ENCODE measurements around the gene ATP4B.

ATP4B gene

DNA sequence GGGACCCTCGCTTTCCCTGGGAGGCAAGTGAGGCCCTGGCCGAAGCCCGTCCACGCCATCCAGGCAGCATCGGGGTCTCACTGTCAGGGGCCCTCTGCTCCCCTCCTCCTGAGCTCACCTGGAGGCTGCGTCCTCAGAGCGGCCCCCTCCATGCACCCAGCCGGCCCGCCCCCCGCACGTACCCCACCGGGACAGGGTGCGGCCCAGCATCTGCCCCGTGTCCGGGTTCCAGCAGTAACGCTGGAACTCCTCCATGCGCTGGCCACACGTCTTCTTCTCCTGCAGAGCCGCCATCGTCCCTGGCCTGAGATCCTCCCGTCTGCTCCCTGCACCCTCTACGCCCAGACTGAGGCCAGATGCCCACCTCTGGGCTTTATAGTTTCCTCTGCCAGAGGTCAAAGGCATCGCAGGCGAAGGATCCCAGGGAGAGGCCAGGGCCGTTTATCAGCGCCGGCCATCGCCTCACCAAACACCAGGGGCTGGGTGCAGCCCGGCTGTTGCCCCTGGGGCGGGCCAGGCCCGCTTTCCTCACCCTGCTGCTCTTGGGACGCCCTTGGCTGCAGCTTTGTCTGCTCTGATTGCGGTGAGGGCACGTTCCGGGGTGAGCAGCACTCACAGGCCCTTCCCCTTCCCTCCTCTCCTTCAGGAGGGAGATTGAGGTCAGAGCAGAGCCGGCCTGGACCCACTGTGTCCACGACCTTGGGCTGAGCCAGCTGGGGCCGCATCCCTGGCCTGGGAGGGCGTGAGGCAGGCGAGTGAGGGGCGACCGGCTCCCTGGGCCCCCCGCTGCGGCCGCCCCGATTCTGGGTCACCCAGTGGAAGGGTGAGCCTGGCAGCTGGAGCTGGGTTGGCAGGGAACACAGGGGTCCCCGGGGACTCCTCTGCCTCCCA lies at the start of gene ATP4B:
Gene ATP4B, minus strand, starts transcription at position 348 of the 891 bp plus-strand sequence. Its CDS starts 54 bp downstream, at position 294.
- DNase-seq = no peak

DNA sequence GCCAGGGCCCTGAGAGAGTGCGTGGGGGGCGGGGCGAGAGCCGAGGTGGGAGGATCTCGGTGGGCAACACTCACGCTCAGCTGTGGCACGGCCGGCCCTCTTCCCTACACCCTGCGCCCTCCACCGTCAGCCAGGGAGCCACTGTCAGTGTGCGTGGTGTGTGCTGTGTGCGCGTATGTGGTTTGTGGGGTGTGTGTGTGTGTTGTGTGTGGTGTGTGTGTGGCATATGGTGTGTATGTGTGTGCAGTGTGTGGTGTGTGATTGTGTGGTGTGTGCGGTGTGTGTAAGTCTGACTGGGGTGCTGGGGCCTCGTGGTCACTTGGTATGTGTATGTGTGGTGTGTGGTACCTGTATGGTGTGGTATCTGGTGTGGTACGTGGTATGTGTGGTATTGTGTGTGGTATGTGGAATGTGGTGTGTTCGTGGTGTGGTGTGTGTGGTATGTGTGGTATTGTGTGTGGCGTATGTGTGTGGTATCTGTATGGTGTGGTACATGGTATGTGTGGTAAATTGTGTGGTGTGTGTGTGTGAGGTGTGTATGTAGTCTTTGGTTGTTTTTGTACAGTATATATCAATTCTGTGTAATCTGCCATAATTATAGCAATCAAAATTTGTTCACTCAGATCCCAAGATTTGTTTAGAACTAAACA lies 14.1 kb upstream of the ATP4B start:
- no peak for DNase-seq

DNA sequence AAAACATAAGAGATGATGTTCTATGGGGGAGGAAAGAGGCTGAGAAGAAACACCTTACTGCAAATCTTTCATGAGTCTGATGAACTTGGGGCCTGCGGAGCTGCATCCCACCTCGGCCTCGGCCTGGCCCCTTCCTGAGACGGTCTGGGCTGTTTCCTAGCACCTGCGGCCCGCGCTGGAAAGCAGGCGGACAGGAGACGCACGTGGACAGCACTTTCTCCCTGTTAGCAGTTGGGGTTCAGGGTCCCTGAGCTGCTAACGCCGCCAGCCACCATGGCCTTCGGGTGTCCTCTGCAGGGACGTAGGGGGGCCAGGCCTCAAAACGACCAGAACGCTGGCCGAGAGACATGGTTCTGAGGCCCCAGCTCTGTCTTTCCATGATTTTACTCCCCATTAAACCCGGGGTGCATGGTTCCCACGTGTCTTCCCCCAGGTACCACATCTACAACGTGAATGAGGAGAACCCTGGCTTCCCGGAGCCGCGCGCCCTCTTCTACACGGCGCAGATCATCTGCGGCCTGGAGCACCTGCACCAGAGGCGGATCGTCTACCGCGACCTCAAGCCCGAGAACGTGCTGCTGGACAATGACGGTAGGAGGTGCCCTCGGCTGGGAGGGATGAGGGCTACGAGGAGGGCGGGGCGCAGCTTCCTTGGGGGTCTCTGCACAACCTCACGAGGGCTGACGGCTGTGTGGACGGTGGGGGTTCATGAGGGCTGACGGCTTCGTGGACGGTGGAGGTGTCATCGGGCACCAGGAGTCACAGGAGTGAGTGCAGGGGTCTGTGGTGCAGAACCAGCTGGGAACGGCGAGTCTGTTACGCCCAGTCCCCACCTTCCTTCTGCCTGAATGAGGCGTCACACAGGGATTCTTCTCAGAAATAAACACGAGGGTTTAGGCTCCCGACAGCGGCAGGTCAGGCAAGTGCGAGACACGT lies 13.3 kb upstream of the ATP4B start:
- no peak for DNase-seq

DNA sequence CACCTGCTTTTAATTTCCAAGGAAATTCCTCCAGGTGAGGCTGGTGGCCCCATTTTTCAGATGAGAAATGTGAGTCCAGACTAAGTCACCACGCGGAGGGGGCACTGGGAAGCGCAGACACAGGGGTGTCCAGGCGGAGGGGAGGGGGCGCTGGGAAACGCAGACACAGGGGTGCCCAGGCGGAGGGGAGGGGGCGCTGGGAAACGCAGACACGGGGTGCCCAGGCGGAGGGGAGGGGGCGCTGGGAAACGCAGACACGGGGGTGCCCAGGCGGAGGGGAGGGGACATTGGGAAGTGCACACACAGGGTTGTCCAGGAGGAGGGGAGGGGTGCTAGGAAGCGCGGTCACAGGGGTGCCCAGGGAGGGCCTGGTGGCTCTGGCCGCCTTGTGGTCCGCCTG lies 12.5 kb upstream of the ATP4B start:
- no peak for DNase-seq

DNA sequence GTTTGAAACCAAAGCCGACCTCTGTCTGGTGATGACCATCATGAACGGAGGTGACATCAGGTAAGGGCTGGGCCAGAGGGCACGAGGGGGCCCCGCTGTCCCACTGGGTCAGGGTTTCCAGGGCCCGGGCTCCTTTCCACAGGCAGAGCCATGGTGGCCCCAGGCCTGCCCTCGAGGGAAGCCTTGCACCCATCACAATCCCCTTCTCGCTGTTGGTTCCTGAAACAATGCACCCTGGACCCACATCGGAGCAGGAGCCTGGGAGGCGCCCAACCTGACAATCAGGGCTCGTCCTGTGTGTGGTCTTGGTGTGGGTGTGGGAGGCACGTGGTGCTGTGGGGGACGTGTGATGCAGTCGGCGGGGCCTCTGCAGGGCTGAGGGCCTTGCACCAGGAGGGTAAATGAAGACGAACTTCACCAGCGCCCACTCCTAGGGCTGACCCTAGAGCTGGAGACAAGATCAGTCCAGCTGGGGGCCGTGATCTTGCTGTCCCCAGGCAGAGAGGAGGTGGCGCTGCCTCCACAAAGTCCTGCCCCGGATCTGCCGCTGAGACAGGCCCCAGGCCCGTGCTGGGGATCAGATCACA lies 11.8 kb upstream of the ATP4B start:
- no peak for DNase-seq

DNA sequence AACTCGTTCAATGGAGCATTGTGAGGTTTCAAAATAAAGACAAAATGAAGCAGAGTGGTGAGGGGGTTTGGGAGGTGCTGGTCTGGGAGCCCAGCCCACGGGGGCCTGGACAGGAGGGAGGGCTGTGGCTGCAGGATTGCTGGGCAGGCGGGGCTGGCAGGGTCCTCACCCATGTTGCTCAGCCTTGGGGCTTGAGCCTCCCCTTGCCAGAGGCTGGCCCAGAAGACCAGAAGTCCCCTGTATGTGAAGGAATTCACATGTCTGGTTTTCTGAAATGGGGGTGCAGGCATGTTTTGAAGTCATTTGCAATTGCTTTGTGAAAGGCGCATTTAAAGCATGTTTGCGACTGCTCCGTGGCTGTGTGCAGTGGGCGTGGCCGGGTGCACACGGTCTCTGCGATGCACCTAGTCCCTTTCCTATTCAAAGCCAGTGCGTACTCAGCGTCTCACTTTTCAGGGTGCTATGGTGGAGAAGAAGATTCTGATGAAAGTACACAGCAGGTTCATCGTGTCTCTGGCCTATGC lies 11.3 kb upstream of the ATP4B start:
- DNase-seq = no peak

DNA sequence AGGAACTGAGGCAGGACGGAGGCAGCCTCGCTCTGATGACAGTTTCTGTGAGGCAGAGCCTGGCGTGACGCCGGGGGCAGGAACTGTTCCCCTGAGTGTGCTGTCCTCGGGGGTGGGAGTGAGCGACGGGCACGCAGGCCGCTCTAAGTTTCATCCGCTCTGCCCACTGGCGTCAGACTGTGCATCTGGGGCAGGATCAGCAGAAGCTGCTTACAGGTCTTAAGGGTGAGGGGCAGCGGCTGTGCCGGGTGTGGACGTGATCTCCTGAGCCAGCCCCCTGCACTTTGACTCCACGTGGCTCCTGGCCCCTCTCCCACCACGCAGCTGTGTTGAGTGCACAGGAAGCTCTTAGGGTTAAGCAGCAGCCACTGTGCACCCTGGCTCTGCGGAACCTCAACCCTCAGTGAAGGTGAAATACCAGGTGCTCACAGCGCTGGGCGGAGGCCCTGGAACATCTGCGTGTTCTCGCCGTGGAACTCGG lies 10.5 kb upstream of the ATP4B start:
- no peak for DNase-seq

DNA sequence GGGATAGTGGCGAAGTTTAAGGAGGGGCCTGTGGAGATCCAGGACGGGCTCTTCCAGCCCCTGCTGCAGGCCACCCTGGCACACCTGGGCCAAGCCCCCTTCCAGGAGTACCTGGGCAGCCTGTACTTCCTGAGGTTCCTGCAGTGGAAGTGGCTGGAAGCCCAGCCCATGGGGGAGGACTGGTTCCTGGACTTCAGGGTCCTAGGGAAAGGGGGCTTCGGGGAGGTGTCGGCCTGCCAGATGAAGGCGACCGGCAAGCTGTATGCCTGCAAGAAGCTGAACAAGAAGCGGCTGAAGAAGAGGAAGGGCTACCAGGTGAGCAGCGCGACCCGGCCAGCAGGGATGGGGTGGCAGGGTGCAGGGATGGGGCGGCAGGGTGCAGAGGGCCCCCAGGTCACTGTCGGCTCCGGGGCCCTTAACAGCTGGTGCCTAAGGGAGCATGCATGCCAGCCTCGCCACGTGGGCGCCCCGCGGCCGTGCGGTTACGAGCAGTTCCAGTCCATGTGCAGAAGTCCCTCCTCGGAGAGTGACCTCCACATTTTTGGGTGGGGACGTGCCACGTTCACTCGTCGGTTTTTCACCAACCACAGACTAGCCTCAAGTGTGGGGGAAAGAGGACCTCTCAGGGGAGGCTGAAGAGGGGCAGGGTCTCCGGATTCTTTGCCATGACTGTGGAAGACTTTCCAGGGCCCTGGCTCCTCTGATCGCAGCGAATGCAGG lies 9.9 kb upstream of the ATP4B start:
- no peak for DNase-seq

DNA sequence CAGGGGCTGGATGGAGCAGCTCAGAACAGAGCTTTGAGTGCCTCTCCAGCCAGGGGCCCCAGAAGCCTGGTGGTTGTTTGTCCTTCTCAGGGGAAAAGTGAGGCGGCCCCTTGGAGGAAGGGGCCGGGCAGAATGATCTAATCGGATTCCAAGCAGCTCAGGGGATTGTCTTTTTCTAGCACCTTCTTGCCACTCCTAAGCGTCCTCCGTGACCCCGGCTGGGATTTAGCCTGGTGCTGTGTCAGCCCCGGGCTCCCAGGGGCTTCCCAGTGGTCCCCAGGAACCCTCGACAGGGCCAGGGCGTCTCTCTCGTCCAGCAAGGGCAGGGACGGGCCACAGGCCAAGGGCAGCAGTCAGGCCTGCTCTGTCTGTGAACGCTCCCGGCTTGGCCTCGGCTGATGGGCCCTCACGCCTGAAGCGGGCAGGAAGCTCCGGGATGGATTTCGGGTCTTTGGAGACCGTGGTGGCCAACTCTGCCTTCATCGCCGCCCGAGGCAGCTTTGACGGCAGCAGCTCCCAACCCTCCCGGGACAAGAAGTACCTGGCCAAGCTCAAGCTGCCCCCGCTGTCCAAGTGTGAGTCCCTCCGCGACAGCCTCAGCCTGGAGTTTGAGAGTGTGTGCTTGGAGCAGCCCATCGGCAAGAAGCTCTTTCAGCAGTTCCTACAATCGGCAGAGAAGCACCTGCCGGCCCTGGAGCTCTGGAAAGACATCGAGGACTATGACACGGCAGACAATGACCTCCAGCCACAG lies 9.1 kb upstream of the ATP4B start, which contains the start of gene GRK1:
Gene GRK1, plus strand, starts transcription at position 269 of the 751 bp plus-strand sequence. Its CDS starts 168 bp downstream, at position 437.
- no peak for DNase-seq

DNA sequence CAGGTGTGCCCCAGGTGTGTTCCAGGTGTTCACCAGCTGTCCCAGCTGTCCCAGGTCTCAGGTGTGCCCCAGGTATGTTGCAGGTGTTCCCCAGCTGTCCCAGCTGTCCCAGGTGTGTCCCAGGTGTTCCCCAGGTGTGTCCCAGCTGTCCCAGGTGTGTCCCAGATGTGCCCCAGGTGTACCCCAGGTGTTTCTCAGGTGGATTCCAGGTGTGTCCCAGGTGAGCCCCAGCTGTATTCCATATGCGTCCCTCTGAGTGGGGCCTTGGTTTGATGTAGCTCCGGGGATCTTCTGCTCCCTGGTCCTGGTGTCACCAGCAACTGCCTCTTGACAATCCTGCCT lies 8.3 kb upstream of the ATP4B start:
- DNase-seq = no peak

DNA sequence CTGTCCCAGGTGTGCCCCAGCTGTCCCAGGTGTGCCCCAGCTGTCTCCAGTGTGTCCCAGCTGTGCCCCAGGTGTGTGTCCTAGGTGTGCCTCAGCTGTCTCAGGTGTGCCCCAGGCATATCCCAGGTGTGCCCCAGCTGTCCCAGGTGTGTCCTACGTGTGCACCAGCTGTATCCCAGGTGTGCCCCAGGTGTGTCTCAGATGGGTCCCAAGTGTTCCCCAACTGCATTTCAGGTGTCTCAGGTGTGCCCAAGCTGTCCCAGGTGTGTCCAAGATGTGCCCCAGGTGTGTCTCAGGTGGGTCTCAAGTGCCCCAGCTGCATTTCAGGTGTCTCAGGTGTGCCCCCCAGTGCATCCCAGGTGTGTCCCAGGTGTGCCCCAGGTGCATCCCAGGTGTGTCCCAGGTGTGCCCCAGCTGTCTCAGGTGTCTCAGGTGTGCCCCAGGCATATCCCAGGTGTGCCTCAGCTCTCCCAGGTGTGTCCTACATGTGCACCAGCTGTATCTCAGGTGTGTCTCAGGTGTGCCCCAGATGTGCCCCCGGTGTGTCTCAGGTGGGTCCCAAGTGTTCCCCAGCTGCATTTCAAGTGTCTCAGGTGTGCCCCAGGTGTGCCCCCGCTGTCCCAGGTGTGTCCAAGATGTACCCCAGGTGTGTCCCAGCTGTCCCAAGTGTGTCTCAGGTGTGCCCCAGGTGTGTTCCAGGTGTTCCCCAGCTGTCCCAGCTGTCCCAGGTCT lies 7.8 kb upstream of the ATP4B start:
- DNase-seq = no peak

DNA sequence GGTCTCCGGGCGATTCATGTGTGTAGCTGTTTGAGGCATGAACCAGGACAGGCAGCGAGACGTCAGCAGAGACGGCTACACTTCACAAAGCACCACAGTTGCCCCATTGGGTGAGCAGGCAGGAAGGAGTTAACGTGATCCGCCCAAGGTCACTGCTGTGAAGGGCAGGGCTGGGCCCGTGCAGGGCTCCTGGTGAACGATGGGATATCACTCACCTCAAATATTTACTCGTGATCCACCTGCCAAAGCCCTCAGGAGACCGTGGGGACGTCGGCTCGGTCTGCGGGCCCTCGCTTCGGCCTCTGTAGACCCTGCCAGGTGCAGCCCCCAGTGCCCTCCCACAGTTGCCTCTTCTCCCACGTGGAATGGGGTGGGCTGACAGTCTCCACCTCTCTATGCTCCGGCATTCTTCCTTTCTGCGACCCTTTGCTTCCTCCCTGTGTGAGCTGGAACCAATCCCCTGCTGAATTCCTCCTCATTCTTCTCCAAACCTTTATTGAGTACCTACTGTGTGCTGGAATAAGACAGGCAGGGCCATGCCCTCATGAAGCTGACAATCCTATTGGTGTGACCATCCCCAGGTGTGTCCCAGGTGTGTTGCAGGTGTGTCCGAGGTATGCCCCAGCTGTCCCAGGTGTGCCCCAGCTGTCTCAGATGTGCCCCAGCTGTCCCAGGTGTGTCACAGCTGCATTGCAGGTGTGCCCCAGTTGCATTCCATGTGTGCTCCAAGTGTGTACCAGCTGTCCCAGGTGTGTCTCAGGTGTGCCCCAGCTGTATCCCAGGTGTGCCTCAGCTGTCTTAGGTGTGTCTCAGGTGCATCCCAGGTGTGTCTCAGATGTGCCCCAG lies 7.0 kb upstream of the ATP4B start:
- DNase-seq = no peak

DNA sequence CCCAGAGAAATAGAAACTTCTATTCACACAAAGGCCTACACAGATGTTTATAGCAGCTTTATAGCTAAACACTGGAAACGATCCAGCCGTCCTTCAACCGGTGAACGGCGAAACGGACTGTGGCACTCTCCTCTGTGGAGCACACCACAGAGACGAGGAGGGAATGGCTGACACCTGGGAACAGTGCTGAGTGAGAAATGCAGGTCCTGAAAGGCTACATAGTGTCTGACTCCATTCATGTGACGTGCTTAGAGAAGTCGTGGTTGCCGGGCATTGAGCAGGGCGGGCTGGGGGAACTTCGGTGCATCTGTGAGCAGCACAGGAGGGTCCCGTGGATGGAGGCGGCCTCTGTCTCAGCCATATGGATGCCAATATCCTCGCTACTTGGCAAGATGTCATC lies 5.9 kb upstream of the ATP4B start:
- no peak for DNase-seq

DNA sequence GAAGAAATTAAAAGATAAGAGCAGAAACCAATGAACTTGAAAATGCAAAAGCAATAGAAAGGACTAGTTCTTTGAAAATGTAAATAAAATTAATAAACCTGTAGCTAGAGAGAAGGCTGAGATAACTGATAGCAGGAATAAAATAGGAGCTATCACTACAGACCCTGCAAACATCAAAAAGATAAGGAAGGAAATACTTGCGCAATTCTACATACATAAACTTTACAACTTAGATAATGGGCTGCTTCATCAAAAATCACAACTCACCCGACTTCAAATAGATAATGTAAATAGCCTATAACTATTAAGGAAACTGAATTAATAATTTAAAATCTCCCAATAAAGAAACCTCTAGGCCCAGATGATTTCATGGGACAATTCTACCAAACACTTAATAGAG lies 3.5 kb upstream of the ATP4B start:
- no peak for DNase-seq

DNA sequence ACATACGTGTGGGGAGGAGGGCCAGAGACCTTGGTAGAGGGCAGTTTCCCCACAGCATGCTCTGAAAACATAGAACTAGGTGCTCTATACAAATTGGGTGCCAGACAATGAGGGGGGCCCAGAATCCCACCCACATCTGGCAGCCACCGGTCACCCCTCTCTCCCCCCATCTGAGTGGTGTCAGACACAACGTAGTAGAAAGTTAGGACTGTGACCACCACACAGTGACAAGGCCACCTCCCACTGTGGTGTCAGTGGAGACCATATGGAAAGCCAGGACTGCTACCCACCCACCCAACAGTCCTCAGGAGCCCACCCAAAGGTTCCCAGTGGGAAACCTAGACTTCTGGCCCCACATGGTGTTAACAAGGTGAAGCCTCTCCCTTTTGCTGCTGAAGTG lies 2.1 kb upstream of the ATP4B start:
- DNase-seq = no peak

DNA sequence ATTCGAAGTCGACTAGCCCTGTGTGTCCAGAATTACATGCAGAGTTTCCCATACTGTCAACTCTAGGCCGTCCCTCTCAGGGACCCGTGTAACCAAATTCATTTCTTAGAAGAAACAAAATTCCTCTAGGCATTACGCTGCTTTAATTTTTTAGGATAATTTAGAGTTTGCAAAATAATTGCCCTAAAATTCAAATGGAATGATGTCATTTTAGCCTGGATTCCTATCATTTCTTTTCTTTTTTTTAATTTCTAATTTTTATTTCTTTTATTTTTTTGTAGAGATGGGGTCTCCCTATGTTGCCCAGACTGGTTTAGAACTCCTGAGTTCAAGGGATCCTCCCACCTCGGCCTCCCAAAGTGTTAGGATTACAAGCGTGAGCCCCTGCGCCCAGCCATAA lies 1.3 kb upstream of the ATP4B start:
- no peak for DNase-seq

DNA sequence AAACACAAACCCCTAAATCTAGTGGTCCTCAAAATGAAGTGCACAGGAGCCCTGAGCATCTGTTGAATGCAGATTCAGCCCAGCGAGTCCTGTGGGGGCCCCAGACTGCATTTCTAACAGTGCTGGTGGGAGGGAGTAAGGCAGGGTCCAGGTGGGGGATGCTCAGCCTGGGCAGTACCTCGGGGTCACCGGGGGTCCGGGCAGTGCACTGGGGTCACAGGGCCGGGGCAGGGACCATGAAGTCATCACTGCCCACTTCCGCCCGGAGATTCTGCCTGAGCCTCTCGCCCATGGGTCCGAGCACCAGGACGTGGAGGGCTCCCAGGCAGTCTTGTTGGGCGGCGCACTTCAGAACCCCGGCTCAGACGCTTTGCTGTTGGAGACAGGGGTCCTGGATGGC lies 838 bp upstream of the ATP4B start:
- no peak for DNase-seq

DNA sequence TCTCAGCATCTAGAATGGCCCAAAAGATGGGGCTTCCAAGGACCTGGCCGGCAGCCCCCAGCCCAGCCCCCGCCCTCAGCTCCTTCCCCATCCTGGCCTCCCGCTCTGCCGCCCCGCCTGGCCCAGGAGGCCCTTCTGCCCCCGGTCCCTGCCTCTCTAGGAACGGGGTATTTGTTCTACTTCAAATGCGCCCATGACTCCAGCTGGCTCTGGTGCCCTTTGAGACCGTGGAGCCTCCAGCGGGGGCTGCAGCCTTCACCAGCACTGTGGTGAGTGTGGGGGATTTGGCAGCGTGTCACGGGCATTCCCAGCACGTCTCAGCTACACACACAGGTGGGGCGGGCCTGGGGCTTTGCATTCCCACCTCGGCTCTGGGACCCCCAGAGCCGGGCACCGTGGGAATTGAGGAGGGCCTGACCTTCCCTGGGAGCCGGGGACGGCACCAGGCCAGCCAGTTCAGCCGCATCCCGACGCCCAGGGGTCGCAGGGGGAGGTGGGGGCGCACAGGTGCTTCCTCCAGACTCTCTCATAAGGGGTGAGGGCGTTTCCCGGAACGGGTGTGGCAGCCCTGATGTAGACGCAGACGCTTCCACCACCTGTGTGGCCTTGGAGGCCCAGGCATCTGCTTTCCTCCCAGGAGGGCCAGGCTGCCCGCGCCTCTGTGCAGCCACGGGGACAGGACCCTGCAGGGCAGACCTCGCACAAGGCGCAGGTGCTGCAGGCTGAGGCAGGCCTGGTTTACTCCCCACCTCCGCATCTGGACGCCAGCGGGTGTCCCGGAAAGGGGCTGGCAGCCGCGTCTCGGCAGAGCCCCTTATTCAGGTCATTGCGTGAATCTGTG lies 947 bp downstream of the ATP4B start:
- no peak for DNase-seq

All from NCI-H146 (cell line).